ENCODE results near the gene PRSS57. TPM values are rescaled to one million over a fixed set of nuclear protein-coding genes. Genes with fewer than 3 reads are reported as not detected.

PRSS57 gene
- total and polyA plus RNA-seq, 2 of the 13 experiments (the other 11 are each of a cell fraction or from before 2014, with no cell fraction given): 0.12 TPM; not detected in 1

- TF ChIP-seq ZBTB40 (IDR thresholded peaks at IDR 0.05) (no peak), ZBTB40 (CRISPR knock-in tag; IDR thresholded peaks at IDR 0.05) (peak; percentile 72), SIX4 (CRISPR knock-in tag; IDR thresholded peaks at IDR 0.05) (0 out of 2 replicates have a peak, but pooled peaks have one; percentile 24), CENPT (CRISPR knock-in tag; IDR thresholded peaks at IDR 0.05; ENCODE audit: low read depth) (0 out of 2 replicates have a peak, but pooled peaks have one; percentile 73), ZBTB7A (CRISPR knock-in tag; IDR thresholded peaks at IDR 0.05) (peak; percentile 97), MYPOP (CRISPR knock-in tag; IDR thresholded peaks at IDR 0.05) (no peak), ZNF124 (CRISPR knock-in tag; IDR thresholded peaks at IDR 0.05) (peak; percentile 49; the same call in 1 of the 2 replicates), ZNF639 (CRISPR knock-in tag; conservative IDR thresholded peaks at IDR 0.05) (peak; percentile 74; the same call in 1 of the 2 replicates), ZNF343 (CRISPR knock-in tag; IDR thresholded peaks at IDR 0.05) (no peak), ZFP91 (CRISPR knock-in tag; IDR thresholded peaks at IDR 0.05; ENCODE audit: borderline replicate concordance) (peak; percentile 62), CHCHD3 (CRISPR knock-in tag; IDR thresholded peaks at IDR 0.05) (no peak), ZNF740 (CRISPR knock-in tag; IDR thresholded peaks at IDR 0.05) (peak; percentile 72; the same call in 1 of the 2 replicates), NR2F1 (CRISPR knock-in tag; IDR thresholded peaks at IDR 0.05) (0 out of 4 replicates have a peak, but pooled peaks of 1 of the 2 experiments have one; percentile 6), TARDBP (CRISPR knock-in tag; IDR thresholded peaks at IDR 0.05) (peak; percentile 35; the same call in 1 of the 2 replicates), ZNF160 (CRISPR knock-in tag; IDR thresholded peaks at IDR 0.05) (peak; percentile 60; the same call in 1 of the 2 replicates)
Observed at GRCh38 chr19:664913-665443, 30.3 kb downstream of the PRSS57 start (continued).

Data from HepG2 (cell line).